HG03039 (cell line): ENCODE measurements around the gene PLAAT2.
"Not testable (repeated sequence)": the region's sequence is repeated elsewhere in the genome, so short reads cannot be mapped to it uniquely, and the experiment has no call there.

Experiments used
- ATAC-seq: cut with Tn5 transposase; IDR thresholded peaks from one replicate; pipeline ENCODE4 v1.9.1; 2021; ENCODE audit warnings: mild to moderate bottlenecking, moderate library complexity; ENCODE audit not compliant: unreplicated experiment

The PLAAT2 gene

DNA sequence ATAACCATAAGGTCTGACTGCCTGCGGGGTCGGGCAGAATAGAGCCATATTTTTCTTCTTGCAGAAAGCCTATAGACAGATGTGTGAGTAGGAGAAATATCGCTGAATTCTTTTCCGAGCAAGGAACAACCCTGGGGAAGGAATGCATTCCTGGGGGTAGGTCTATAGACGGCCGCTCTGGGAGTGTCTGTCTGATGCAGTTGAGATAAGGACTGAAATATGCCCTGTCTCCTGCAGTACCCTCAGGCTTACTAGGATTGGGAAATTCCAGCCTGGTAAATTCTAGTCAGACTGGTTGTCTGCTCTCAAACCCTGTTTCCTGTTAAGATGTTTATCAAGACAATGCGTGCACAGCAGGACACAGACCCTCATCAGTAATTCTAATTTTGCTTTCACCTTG is 18.0 kb upstream of the PLAAT2 start:
- not testable (repeated sequence) for ATAC-seq

DNA sequence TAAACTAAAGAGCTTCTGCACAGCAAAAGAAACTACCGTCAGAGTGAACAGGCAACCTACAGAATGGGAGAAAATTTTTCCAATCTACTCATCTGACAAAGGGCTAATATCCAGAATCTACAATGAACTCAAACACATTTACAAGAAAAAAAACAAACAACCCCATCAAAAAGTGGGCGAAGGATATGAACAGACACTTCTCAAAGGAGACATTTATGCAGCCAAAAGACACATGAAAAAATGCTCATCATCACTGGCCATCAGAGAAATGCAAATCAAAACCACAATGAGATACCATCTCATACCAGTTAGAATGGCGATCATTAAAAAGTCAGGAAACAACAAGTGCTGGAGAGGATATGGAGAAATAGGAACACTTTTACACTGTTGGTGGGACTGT is 15.7 kb upstream of the PLAAT2 start:
- not testable (repeated sequence) for ATAC-seq

DNA sequence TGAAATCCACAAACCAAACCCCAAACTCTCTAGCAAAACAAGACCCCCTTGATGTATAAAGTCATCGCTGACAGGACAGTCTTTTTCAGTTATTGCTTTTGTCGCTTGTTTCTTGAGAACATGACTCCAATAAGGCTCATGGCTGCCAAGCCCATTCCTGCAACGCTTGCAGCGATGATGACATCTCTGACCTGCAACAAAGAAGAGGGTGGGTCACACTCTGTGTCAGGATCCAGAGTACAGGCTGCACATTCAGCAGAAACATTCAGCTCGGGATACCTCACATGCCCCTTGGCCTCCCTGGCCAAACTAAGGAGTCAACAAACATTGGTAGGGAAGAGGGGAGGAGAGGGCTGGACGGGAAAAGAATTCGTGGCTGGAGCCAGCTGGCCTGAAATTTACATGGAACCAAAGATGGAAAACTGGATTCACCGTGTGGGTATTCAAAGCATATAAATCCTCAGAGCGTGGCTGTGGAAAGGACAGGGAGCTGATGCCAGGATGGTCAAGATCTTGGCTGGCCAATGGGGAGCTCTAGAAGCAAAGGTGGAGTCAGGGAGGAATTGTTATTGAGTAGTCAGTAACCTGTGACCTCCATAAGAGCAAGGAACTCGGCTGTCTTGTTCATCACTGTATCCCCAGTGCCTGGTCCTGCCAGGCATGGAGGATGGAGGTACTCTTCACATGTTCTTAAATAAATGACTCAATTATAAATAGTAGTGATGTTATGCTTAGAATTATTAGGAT is 11.8 kb upstream of the PLAAT2 start:
- ATAC-seq = no peak

DNA sequence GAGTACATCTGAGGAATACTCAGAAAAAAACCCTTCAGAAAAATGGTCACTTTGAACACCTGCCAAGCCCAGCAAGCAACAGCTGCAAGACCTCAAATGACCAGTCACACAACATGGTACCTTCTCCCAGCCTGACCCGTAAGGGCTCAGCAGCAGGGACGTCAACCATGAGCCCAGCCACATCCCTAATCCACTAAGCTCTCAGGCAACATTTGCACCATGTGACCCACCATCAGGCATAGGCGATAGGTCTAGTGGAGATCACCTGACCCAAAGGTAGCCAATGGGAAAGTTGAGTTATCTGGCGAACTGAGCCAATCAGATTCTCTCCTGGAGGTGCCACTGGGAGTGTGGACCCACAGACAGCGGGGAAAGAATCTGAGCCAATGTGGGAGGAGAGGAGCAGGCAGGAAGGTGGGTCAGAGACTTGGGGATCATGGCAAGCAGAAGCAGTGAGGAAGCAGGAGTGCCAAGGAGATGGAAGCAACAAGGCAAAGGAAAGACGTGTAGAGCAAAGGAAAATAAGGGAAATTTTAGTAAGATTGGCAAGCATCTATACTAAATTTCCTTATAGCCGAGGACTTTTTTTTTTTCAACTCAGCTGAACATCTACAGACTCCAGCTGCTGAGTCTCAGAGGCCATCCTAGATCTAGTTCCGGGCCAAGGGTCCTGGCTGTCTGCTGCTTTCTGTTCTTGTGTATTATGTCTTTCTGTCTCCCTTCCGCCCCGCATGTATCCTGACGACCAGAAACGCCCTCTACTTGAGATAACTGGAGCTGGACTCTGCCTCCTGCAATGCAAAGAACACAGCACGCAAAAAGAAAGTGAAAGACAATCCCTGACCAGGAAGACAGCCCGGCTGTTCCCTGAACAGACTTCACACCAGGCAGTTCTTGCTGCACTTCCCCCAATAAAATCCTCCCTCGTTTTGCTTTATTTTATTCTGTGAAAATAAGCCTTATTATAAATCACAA is 11.0 kb upstream of the PLAAT2 start:
- no peak for ATAC-seq

DNA sequence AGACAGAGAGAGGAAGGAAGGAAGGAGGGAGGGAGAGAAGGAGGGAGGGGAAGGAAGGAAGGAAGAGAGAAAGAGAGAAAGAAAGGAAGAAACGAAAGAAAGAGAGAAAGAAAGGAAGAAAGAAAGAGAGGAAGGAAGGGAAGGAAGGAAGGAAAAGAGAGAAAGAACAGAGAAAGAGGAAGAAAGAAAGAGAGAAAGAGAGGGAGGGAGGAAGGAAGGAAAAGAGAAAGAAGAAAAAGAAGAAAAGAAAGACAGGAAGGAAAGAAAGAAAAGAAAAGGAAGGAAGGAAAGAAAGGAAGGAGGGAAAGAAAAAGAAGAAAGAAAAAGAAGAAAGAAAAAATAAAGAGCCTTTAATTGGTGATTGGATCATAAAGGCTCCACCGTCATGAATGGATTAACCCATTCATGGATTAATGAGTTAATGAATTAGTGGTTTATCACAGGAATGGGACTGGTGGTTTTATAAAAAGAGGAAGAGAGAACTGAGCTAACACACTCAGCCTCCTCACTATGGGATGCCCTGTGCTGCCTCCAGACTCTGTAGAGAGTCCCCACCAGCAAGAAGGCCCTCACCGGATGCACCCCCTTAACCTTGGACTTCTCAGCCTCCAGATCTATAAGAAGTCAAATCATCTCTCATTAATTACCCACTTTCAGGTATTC is 9.0 kb upstream of the PLAAT2 start:
- ATAC-seq = no peak

DNA sequence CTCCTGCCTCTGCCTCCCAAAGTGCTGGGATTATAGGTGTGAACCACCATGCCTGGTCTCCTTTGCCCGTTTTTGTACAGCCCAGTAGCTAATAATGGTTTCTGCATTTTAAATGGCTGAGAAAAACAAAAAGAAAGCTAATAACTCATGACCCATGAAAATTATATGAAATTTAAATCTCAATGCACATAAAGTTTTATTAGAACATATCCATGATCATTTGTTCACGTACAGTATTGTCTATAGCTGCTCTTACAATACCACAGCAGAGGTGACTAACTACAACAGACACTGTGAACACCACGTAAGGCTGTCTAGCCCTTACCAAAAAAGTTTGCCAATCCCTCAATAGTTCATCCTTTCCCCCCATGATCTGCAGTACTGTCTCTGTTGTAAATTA is 6.4 kb upstream of the PLAAT2 start:
- ATAC-seq = no peak

DNA sequence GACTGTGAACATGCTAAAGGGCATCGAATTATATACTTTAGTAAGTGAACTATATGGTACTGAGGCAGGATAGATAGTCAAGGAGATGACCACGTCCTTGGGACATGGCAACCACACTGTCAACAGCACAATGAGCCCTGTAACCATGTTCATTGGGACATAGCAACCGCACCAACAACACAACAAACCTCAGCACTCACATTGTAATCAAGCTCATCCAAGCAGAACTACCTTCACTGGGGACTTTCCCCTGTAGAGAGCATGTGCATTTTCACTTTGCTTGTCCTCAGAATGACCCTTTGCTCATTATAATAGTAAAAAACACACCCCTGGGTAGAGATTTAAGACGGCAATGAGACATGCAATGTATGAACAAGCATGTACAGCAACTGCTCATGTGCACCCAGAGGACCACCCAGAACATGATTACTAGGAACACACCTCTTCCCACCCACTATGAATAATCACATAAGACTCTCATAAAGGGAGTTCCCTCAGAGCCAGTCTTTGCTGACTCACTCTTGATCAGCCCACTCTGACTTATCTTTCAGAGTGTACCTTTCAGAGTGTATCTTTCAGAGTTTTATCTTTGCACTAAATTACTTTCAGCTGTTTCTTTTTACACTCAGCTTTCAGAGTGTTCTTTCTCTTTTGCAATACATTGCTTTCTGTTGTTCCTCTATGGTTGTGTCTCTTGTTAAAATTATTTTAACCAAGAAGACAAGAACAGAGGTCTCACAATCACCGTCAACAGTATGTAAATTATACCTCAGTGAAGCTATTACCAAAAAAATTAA is 4.1 kb upstream of the PLAAT2 start:
- ATAC-seq = peak; percentile 72

DNA sequence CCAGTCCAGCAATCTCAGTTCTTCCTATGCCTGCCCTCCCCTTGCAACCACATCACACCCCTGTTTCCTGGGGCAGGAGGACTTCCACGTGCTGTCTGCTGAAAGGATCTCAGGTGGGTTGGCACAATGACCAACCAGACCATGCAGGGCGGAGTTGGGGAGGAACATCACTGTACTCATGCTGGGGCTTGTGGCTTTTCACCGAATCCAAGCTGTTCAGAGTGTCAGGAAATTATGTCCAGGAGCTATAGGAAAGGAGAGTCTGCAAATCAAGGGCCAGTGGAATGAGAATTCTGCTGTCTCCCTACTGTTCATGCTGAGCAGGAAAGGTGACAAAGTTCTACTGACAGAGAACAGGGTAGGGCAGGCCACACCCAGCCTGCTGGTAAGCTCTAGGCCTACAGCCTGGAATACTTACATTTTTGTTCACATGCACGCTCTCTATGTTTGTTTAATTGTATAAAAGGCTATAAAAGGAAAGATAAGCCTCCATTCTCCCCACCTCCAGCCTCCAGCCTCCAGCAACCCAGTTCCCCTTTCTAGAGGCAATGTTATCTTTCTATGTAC is 1.7 kb upstream of the PLAAT2 start:
- no peak for ATAC-seq

DNA sequence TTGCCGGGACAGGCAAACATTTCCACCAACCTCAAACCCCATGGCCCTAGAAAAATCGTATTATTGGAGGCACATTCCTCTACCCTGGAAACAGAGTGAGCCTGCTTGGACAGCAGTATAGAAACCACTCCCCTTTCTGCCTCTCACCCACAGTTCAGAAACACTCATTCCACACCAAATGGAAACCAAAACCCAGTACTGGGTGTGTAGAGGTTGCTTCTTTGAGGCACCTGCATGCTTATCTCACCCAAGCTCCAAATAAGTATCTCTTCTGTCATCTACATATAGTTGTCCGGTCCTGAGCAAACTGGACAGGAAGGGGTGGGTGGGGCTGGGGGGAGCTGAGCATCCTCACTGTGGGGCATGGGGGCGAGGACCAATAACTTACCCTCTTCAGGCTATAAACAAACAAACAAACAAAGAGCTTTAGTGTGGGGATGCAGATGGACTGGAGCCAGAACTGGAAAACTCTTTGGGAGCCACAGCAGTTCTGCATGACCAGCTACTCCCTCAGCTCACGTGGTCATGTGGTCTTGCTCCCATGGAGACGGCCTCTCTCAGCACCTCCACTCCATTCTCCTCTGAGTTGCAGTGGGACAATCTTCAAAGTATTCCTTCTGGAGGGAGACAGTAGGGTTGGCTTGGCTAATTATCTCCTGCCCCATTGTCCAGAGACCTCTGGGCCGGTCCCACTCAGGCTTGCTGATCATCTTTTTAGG is 1.0 kb upstream of the PLAAT2 start:
- ATAC-seq = peak; percentile 67

DNA sequence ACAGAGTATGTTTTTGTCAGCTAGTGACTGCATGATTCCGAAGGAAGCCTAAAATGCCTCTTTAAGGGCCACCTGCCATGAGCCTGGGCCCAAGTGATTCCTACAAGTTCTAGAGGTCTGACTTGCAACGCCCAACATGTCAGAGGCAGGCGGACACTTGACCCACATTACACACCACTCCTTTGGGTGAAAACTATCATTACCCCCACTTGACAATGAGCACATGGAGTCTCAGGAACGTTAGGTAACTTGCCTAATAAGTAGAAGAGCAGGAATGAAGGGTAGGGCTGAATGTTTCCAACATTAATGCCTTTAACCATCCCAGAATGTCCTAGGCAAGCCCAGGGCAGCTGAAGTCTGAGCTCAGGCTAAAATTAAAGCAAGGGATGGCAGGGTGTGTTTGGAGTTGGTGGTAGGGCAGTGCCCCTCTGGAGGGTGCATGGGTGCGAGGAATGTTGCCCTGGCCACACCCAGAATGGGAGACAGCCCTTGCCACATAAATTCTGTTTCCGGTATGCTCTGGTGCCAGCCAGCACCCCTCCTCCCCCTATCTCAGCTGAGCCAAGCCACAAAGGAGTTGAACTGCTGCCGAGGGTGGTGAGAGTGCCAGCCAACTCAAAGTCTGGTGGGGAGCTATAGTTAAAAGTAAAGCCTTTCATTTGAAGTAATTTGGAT is 2.5 kb downstream of the PLAAT2 start:
- ATAC-seq = no peak

DNA sequence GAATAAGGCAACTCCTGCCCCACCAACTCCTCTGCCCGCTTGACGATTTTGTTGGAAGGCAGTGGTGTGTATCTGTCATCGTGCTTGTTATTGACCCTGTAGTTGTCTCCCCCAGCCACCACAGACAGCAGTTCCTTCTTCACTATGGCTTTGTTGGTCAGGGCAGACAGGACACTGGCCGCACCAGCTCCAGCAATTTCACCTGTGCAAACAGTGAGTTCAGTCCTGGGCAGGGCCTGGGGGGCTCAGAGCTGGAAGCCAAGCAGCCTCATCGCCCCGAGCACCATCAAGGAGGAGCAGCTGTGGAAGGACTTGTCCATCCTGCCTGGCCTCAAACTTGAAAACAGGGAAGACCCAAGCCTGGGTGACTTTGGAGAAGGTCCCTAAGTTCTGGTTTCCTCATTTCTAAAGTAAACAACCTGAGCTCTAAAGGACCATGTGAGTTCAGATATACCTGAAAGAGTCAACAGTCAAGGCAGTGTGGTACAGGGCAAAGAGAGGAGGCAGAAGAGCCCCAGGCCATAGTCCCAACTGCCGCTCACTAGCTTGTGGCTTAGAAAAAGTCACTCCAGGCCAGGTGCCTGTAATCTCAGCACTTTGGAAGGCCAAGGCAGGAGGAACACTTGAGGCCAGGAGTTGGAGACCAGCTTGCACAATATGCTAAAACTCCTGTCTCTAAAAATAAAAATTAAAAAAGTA is 4.6 kb downstream of the PLAAT2 start:
- no peak for ATAC-seq

DNA sequence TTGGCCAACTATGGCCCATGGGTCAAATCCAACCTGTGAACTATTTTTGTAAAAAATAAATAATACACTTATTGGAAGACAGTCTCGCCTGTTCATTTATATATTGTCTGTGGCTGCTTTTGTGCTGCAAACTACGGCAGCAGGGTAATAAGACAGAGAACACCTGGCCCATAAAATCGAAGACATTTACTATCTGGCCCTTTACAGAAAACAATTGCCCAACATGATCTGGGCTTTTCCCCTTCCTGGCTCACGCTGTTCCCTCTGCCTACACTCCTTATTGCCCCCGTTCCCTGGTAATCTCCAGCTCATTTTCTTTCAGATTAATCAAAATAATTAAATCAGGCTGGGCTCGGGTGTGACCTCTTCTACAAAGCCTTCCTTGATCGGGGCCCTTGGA is 5.6 kb downstream of the PLAAT2 start:
- ATAC-seq = no peak

DNA sequence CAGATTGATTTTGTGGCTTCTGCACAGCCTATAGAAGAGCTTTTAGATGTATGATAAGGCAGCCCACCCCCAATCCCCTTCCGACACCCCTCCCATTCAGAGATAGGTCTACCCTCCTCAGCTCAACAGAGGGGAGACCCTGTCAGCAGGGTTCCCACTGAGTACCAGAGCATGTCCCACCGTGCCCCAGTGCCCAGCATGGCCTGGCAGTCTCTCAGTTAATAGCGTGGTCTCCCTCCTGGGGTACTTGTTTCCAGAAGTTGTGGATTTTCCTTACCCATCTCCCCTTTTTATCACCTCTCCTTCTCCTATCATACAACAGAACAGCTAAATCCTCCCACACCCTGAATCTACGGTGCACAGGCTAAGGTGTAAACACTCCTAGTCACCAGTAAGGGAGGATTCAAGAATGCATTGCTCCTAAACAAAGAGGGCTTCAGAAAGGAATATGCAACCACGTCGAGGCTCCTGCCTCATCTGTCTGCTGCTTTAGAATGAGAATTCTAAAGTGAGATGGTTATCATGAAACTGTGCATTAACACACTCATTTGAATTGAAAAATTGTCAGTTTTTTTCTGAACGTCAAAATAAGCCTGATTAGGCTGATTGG is 6.7 kb downstream of the PLAAT2 start:
- no peak for ATAC-seq

DNA sequence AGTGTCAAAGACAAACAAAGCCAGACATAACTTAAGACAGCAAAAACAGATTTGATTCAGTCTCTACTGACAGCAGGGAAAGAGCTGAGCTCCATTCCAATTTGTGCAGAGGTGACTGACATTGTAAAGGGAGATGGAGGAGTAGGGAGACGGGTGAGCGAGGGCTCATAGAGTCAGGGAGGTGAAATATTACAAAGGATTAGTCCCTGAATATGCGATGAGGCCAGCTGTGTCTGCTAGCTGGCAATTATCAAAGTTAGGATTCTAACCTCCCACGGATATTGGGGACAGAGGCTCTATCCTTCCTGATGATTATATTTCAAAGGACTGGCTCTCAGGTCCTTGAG is 8.3 kb downstream of the PLAAT2 start:
- ATAC-seq = no peak

DNA sequence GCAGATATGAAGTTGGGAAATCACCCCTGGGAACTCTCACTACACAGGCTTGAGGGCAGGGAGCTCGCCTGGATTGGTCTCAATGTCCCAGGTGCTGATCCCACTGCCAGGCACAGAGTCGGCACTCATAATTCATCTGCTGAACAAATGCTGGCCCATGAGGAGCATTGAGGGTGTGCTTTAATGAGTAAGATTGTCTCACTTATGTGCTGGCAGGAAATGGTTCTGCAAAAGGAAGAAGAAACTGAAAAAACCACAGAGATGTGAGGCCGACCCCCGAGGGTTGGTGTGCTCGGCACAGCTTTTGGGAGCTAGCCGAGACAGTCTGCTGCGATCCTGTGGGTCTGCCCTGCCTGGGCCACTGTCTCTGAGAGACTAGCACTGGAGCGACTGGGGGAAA is 9.4 kb downstream of the PLAAT2 start:
- ATAC-seq = no peak

DNA sequence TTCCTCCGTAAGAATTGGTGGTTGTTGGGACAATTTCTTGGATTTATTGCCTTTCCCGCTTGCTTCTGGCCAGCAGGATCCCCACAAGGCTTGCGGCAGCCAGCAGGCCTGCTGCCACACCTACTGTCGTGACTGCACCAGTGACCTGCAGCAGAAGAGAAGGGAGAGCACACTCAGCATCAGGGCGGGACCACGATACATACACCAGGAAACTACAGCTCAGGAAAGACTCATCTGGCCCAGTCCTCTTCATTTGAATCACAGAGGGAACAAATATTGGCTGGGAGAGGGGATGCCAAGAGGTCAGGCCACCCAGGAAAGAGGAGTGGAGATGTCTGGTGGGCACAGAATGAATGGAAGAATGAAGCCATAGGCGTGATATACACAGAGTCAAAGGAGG is 10.3 kb downstream of the PLAAT2 start:
- no peak for ATAC-seq

DNA sequence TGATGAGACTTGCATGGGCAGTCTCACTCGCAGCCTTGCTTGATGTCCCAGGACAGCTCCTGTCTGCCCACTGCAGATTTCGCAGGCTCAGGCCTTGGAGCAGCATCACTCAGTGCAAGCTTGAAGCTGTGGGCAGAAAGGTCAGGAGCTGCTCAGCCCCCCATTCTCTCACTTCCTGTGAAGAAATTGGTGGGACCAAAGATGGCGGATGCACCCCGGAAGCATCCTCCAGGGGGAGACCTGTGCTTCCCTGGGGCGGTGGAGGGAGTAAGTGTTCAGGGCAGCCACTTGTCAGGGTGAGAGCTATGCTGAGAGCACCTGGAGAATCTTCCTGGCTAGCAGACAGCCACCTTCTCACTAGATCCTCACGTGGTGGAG is 11.3 kb downstream of the PLAAT2 start:
- ATAC-seq = no peak
